GM18505 (cell line): ENCODE results near the gene CDKN2B-AS1.

Experiments
- ATAC-seq: cut with Tn5 transposase; IDR thresholded peaks from one replicate; pipeline ENCODE4 v1.9.1; 2021; ENCODE audit not compliant: unreplicated experiment
- POLR2A ChIP-seq: IDR thresholded peaks from 4 replicates; pipeline ENCODE4 v1.6.1; 2011; ENCODE audit warnings: borderline replicate concordance; ENCODE audit not compliant: insufficient read depth, insufficient read length; ENCODE audit errors: extremely low read depth

CDKN2B-AS1 gene

DNA sequence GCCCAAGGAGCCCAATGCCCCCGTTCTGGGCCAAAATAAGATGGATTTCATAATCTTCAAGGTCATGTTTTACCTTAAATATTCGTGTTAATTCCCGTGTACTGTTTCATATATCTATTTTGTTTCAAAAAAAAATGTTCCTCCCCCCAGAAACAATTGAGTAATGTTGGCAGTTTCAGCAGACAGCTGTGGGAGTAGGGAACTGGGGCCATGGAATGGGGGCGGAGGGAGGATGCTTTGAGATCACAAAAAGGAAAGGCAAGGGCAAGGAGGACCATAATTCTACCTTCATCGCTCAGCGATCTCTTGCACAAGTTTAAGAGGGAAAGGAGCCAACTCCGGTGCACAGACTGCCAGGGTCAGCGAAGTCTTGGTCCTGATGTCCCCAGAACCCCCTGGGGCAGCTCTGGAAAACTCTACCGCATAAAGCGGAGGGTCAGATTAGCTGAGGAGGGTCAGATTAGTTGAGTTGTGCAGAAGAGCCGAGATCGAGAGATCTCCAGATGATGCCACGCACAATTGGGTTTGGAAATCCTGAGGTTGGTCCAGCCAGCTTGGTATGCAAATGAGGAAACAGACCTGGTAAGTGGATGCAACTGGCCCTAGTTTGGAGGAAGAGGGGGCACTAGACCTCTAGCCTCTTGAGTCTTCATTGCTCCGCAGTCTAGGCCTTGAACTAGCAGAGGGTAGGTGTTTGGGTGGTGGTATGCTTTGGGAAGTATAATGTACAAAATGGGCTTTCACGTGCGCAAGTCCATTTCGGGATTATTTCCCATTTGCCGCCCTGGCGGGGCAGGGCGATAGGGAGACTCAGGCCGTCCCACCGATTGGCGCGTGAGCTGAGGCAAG, 24.4 kb upstream of the CDKN2B-AS1 start:
- no peak for TF ChIP-seq POLR2A
- ATAC-seq: no peak

GRCh38 chr9:21970800-21971640, 23.6 kb upstream of the CDKN2B-AS1 start:
- no peak for ATAC-seq
- no peak for TF ChIP-seq POLR2A

DNA sequence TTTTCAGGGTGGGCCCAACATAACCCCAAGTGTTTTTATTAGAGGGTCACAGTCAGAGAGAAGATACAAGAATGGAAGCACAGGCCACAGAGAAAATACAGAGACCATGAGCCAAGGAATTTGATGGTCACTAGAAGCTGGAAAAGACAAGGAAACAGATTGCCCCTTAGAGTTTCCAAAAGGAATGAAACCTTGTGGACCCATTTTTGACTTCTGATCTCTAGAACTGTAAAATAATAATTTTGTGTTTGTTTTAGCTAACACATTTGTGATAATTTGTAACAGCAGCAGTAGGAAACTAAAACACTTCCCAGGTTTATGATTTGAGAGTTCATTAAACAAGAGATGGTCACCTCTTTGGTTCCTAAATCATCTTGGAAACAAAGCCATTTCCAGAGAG, 22.2 kb upstream of the CDKN2B-AS1 start:
- ATAC-seq: no peak
- no peak for TF ChIP-seq POLR2A

DNA sequence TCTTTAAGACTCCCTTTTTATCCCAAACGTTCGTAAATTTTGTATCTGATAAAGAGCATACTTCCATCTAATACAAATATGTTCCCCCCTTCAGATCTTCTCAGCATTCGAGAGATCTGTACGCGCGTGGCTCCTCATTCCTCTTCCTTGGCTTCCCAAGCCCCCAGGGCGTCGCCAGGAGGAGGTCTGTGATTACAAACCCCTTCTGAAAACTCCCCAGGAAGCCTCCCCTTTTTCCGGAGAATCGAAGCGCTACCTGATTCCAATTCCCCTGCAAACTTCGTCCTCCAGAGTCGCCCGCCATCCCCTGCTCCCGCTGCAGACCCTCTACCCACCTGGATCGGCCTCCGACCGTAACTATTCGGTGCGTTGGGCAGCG, 20.3 kb upstream of the CDKN2B-AS1 start:
- no peak for TF ChIP-seq POLR2A
- peak; percentile 5 for ATAC-seq

DNA sequence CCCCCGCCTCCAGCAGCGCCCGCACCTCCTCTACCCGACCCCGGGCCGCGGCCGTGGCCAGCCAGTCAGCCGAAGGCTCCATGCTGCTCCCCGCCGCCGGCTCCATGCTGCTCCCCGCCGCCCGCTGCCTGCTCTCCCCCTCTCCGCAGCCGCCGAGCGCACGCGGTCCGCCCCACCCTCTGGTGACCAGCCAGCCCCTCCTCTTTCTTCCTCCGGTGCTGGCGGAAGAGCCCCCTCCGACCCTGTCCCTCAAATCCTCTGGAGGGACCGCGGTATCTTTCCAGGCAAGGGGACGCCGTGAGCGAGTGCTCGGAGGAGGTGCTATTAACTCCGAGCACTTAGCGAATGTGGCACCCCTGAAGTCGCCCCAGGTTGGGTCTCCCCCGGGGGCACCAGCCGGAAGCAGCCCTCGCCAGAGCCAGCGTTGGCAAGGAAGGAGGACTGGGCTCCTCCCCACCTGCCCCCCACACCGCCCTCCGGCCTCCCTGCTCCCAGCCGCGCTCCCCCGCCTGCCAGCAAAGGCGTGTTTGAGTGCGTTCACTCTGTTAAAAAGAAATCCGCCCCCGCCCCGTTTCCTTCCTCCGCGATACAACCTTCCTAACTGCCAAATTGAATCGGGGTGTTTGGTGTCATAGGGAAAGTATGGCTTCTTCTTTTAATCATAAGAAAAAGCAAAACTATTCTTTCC, 19.7 kb upstream of the CDKN2B-AS1 start:
- no peak for TF ChIP-seq POLR2A
- peak; percentile 62 for ATAC-seq

DNA sequence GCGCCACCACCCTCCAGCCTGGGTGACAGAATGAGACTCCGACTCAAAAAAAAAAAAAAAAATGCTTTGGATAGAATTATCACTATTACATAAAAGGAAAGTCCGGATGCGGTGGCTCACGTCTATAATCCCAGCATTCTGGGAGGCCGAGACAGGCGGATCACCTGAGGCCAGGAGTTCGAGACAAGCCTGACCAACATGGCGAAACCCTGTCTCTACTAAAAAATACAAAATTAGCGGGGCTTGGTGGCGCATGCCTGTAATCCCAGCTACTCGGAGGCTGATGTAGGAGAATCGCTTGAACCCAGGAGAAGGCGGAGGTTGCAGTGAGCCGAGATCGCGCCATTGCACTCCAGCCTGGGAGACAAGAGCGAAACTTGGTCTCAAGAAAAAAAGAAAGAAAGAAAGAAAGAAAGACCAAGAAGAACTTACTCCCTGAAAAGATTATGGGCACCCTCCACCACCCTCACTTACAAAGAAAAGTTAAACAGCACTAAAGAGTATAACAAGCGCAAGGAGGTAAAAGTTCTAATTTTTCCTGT, 18.2 kb upstream of the CDKN2B-AS1 start:
- TF ChIP-seq POLR2A: no peak

GRCh38 chr9:21982391-21982790, 12.2 kb upstream of the CDKN2B-AS1 start:
- no peak for ATAC-seq
- TF ChIP-seq POLR2A: no peak

More for the DNA sequence above, 18.2 kb upstream of the CDKN2B-AS1 start:
- ATAC-seq: no peak

DNA sequence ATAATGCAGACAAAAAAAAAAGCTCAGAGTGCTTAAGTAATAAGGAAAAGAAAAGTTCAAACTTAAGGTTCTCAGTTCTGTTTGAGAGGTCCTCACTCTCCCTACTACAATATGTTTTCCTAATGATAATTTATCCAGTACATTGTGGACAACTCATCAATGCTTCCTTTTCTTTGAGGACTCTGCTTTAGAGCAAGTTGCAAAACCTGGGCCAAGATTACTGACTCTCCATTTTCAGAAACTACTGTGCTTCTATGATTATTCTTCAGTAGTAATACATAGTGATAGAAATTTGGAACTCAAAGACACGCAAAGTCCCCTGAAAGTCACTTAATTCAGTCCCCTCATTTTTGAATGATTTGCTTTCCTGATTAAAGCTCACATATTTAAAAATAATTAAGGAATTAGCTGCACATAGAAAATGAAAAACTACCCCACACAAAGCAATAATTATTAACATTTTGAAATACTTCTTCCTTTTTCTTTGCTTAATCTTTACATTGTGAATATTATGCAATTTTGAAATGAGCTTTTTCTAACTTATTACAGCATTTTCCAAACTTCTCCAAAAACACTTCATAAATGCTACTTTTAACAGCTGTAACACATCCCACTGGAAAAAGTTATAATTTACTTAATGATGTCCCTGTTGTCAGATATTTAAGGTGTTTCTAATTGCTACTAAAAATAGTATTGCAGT, 11.6 kb upstream of the CDKN2B-AS1 start:
- TF ChIP-seq POLR2A: no peak
- no peak for ATAC-seq

GRCh38 chr9:21983561-21983935, 11.0 kb upstream of the CDKN2B-AS1 start:
- no peak for ATAC-seq
- no peak for TF ChIP-seq POLR2A

DNA sequence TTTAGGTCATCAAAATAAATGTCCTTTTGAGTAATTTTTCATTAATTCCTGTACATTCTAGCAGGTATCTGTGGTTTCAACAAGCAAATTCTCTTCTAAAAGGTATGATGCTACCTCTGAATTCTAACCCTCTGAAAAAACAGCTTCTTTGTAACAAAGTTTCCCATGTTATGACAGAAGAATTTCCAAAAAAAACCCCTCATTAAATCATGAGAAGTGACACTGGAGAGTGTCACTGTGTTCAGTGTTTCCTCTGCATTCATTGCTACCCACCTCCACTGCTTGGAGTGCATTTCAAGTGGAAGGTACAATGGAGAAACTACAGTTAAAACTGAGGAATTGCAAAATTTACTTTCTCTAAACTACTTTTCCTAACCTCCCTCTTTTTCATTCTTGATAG, 10.5 kb upstream of the CDKN2B-AS1 start:
- TF ChIP-seq POLR2A: no peak
- ATAC-seq: no peak

- TF ChIP-seq POLR2A: no peak
Observed at GRCh38 chr9:21985964-21986667, 8.5 kb upstream of the CDKN2B-AS1 start.

DNA sequence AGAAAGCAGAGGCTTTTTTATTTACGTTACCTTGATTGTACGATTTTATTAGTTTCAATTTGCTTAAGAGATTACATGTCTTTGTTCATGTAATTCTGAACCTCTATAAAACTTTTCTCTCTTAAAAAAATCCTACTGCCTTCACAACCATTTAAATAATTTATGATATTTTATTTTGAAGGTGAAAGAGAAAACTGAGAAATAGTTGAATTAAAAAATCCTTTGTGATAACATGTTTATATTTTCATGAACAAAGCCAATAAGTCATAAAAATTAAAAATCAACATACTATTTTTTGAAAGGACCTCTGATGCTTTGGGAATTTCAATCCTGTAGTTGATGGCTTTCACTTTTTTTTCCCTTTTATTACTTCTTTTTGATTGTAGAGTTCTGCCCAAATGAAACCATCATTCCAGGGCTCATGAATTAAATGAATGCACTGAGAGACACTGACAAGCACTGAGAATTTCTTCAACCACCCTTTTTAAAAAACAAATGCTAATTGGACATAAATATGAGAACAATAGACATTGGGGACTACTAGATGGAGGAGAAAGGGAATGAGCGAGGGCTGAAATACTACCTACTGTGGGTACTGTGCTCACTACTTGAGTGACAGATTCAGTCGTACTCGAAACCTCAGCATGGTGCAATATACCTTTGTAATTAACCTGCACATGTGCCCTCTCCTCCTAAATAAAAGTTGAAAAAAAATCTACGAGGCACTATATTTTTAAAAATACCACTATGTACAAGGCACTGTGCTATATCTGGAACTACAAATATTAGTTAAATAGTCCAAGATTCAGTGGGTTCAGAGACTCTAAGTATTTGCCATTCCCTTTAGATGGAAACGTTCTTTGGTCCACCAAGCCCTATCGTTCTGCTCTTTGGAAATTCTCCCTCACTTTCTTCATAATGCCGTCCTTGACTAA, 6.3 kb upstream of the CDKN2B-AS1 start:
- no peak for ATAC-seq

More at GRCh38 chr9:21985964-21986667, 8.5 kb upstream of the CDKN2B-AS1 start:
- ATAC-seq: peak; percentile 53

More for the DNA sequence above, 6.3 kb upstream of the CDKN2B-AS1 start:
- TF ChIP-seq POLR2A: no peak
